ENCODE data around the gene MPPED2. TPM values are rescaled to one million over a fixed set of nuclear protein-coding genes. Genes with fewer than 3 reads are reported as not detected.

The MPPED2 gene
- polyA plus RNA-seq, 1 donor (not counting 4 experiments of a cell fraction or from before 2014, with no cell fraction given): not detected

DNA sequence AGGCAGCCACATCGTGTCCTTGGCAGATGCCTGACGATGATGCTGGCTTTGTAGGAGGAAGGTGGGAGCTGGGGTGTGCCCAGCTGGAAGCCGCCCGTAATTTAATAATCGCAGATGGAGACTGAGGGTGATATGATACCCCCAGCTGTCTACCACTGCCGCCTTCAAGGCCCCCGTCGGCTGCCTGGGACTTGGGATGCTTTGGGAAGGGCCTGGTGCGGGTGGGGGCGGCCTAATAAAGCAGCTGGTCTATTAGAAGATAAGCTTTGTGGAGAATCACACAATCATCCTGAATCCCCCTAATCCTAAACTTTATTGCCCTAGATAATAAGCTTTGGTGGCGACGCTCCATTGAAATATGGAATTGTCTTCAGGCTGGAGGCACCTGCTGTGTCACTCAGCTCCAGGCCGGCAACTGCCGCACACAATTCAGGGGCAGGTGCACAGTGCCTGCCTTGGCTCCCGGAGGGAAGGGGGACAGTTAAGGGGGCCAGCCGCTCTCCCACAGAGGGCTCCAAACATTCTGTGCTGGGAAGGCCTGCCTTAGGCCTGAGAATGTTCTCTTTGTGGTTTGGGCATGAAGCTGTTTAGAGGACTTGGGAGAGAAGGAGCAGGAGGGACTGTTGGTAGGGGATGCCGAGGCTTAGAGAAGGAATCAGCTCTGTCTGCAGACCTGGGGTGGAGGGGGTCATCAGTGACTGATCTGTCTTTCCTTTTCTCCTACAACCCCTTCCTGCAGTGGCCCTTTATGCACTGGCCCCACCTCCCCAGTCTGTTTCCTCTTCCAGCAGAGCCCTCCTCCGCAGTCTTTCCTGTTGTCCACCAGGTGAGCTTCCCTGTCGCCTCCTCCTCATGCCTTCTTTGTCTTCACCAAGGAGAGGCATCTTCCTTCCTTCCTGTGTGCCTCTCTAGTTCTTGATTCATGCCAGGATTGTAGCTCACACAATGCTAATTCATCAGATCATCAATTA is 198.0 kb downstream of the MPPED2 start:
- H3K36me3 ChIP-seq (ENCODE audit: control insufficient read depth in 2 of 2, extremely low read depth in 1 of 2, insufficient read depth in 2 of 2, low read length in 2 of 2): no peaks in the 10 kb centered on the region
- H3K27me3 ChIP-seq (ENCODE audit: control insufficient read depth, extremely low read depth, insufficient read depth, low read length): no peaks in the 10 kb centered on the region
- H2AFZ ChIP-seq (ENCODE audit: control insufficient read depth, low read length): no peak overlapping the region
- no peaks in the 10 kb centered on the region for H3K79me2 ChIP-seq (ENCODE audit: control insufficient read depth, insufficient read depth, low read length)
- H4K20me1 ChIP-seq (ENCODE audit: control insufficient read depth, extremely low read depth, insufficient read depth, low read length): no peaks in the 10 kb centered on the region
- no peak overlapping the region for H3K27ac ChIP-seq (ENCODE audit: control insufficient read depth, insufficient read depth, low read length)
- H3K9me3 ChIP-seq (ENCODE audit: control insufficient read depth, low read depth, low read length): no peaks in the 10 kb centered on the region
- TF ChIP-seq EZH2 (IDR thresholded peaks at IDR 0.05; ENCODE audit: low read length) (no peak), CTCF (optimal IDR thresholded peaks at IDR 0.05 in 1 of 3, IDR thresholded peaks at IDR 0.05 in 1 of 3, conservative IDR thresholded peaks at IDR 0.05 in 1 of 3; ENCODE audit: extremely low read depth in 1 of 3, insufficient read depth in 2 of 3, low read length in 3 of 3) (no peak)
- dilution Hi-C loops (cut with MboI; ENCODE audit: extremely low pct_ligation_motif_present, low sequenced_read_pairs): no loop called here
- no peaks in the 10 kb centered on the region for H3K4me1 ChIP-seq (ENCODE audit: control insufficient read depth, extremely low read depth, insufficient read depth, low read length)
- FAIRE-seq (no peak), DNase-seq (ENCODE audit: low read depth, low spot score) (no peak)
- no peaks in the 10 kb centered on the region for H3K9me1 ChIP-seq (ENCODE audit: control insufficient read depth, extremely low read depth, insufficient read depth, low read length)
- H3K4me3 ChIP-seq (ENCODE audit: control insufficient read depth in 2 of 3, extremely low read depth in 1 of 3, insufficient read depth in 2 of 3, low read depth in 1 of 3, low read length in 3 of 3): no peak overlapping the region
- no peak overlapping the region for H3K9ac ChIP-seq (ENCODE audit: control insufficient read depth, extremely low read depth, insufficient read depth, low read length)
- no peak overlapping the region for H3K4me2 ChIP-seq (ENCODE audit: control insufficient read depth, extremely low read depth, insufficient read depth, low read depth, low read length)

- H3K9me1 ChIP-seq (ENCODE audit: control insufficient read depth, extremely low read depth, insufficient read depth, low read length): no peaks in the 10 kb centered on the region
- DNase-seq (ENCODE audit: low read depth, low spot score): no peak
- H3K27ac ChIP-seq (ENCODE audit: control insufficient read depth, insufficient read depth, low read length): no peak overlapping the region
- no peaks in the 10 kb centered on the region for H3K79me2 ChIP-seq (ENCODE audit: control insufficient read depth, insufficient read depth, low read length)
- H4K20me1 ChIP-seq (ENCODE audit: control insufficient read depth, extremely low read depth, insufficient read depth, low read length): no peaks in the 10 kb centered on the region
- no peak overlapping the region for H3K4me3 ChIP-seq (ENCODE audit: control insufficient read depth in 2 of 3, extremely low read depth in 1 of 3, insufficient read depth in 2 of 3, low read depth in 1 of 3, low read length in 3 of 3)
- dilution Hi-C loops (cut with MboI; ENCODE audit: extremely low pct_ligation_motif_present, low sequenced_read_pairs): no loop called here
- H3K9ac ChIP-seq (ENCODE audit: control insufficient read depth, extremely low read depth, insufficient read depth, low read length): no peak overlapping the region
- H3K27me3 ChIP-seq (ENCODE audit: control insufficient read depth, extremely low read depth, insufficient read depth, low read length): no peaks in the 10 kb centered on the region
- no peak for FAIRE-seq
- H2AFZ ChIP-seq (ENCODE audit: control insufficient read depth, low read length): no peak overlapping the region
- H3K36me3 ChIP-seq (ENCODE audit: control insufficient read depth in 2 of 2, extremely low read depth in 1 of 2, insufficient read depth in 2 of 2, low read length in 2 of 2): no peaks in the 10 kb centered on the region
- TF ChIP-seq CTCF (optimal IDR thresholded peaks at IDR 0.05 in 1 of 3, IDR thresholded peaks at IDR 0.05 in 1 of 3, conservative IDR thresholded peaks at IDR 0.05 in 1 of 3; ENCODE audit: extremely low read depth in 1 of 3, insufficient read depth in 2 of 3, low read length in 3 of 3) (no peak), EZH2 (IDR thresholded peaks at IDR 0.05; ENCODE audit: low read length) (no peak)
- H3K4me2 ChIP-seq (ENCODE audit: control insufficient read depth, extremely low read depth, insufficient read depth, low read depth, low read length): no peak overlapping the region
- H3K4me1 ChIP-seq (ENCODE audit: control insufficient read depth, extremely low read depth, insufficient read depth, low read length): peaks cover 5% of the 10 kb centered on the region
- no peaks in the 10 kb centered on the region for H3K9me3 ChIP-seq (ENCODE audit: control insufficient read depth, low read depth, low read length)
Observed at GRCh38 chr11:30381879-30382278, 204.3 kb downstream of the MPPED2 start.

All from keratinocyte (primary cell).